ENCODE results near the gene MEAK7.
A peak's percentile ranks its signal among the peaks of the same experiment; 100 is the strongest.
"Not testable (repeated sequence)": the region's sequence is repeated elsewhere in the genome, so short reads cannot be mapped to it uniquely, and the experiment has no call there.

MEAK7 gene

GRCh38 chr16:84532855-84533486 is 28.5 kb upstream of the MEAK7 start:
- no peak for DNase-seq

- DNase-seq, result no peak
Observed at GRCh38 chr16:84532291-84532724, 27.8 kb upstream of the MEAK7 start.

- DNase-seq, result no peak
Observed at GRCh38 chr16:84531671-84532111, 27.2 kb upstream of the MEAK7 start.

GRCh38 chr16:84530590-84530989 is 26.1 kb upstream of the MEAK7 start:
- no peak for DNase-seq

- no peak for DNase-seq
Observed at GRCh38 chr16:84529607-84530006, 25.1 kb upstream of the MEAK7 start.

GRCh38 chr16:84528322-84528721 is 23.9 kb upstream of the MEAK7 start:
- DNase-seq, result no peak

GRCh38 chr16:84527532-84528269 is 23.2 kb upstream of the MEAK7 start:
- DNase-seq, result no peak

- DNase-seq, result no peak
Observed at GRCh38 chr16:84526794-84527531, 22.5 kb upstream of the MEAK7 start.

GRCh38 chr16:84524941-84525581 is 20.6 kb upstream of the MEAK7 start:
- not testable (repeated sequence) for DNase-seq

- no peak for DNase-seq
Observed at GRCh38 chr16:84524346-84524920, 20.0 kb upstream of the MEAK7 start.

GRCh38 chr16:84521497-84521770 is 17.0 kb upstream of the MEAK7 start:
- no peak for DNase-seq

- DNase-seq, result no peak
Observed at GRCh38 chr16:84520725-84521496, 16.5 kb upstream of the MEAK7 start.

- DNase-seq, result peak; percentile 46 to 57
Observed at GRCh38 chr16:84519855-84520254, 15.4 kb upstream of the MEAK7 start.

GRCh38 chr16:84518804-84519341 is 14.4 kb upstream of the MEAK7 start:
- peak; percentile 69 to 72 for DNase-seq

GRCh38 chr16:84518220-84518619 is 13.8 kb upstream of the MEAK7 start:
- DNase-seq, result not testable (repeated sequence)

GRCh38 chr16:84517366-84517765 is 12.9 kb upstream of the MEAK7 start:
- no peak for DNase-seq

- DNase-seq, result peak; percentile 86 to 87
Observed at GRCh38 chr16:84514874-84515835, 10.7 kb upstream of the MEAK7 start.

- DNase-seq, result peak in 1 of 2 experiments; percentile 59
Observed at GRCh38 chr16:84514295-84514873, 9.9 kb upstream of the MEAK7 start.

- DNase-seq, result no peak
Observed at GRCh38 chr16:84513666-84514065, 9.2 kb upstream of the MEAK7 start.

GRCh38 chr16:84513123-84513522 is 8.7 kb upstream of the MEAK7 start:
- DNase-seq, result no peak

All from activated T-cell treated with anti-CD3 and anti-CD28 coated beads, Interleukin-2, amount 50 U/mL, for 48 hours (primary cell).